Spleen (tissue), 11 donors: ENCODE data around the gene MREG. TPM values are rescaled to one million over a fixed set of nuclear protein-coding genes. Genes with fewer than 3 reads are reported as not detected.

ENCODE experiments used
- DNase-seq: peaks from one replicate; pipeline ENCODE4 v3.0.0-alpha.2; 2020
- H3K27ac ChIP-seq, 8 donors: fragments of 200-600 bp; sonication (generic) in 7 of 8; 1 replicate in 4 of 8; 2 replicates in 4 of 8; pipeline versions ENCODE4 v1.5.0 to v1.8.0; 2016 to 2021; ENCODE audit warnings: inconsistent platforms in 4 of 8, mild to moderate bottlenecking in 4 of 8, moderate library complexity in 1 of 8
- H3K27me3 ChIP-seq, 7 donors: fragments of 200-600 bp; sonication (generic) in 6 of 7; replicated peaks in 1 of 7; 1 replicate in 4 of 7; 2 replicates in 3 of 7; pipeline versions ENCODE4 v1.5.0 to v1.8.0; 2016 to 2021; ENCODE audit warnings: inconsistent platforms in 3 of 7, mild to moderate bottlenecking in 1 of 7
- H3K36me3 ChIP-seq, 6 donors: fragments of 200-600 bp; sonication (generic) in 5 of 6; 1 replicate in 4 of 6; 2 replicates in 2 of 6; pipeline versions ENCODE4 v1.5.0 to v1.8.0; 2016 to 2021; ENCODE audit warnings: inconsistent platforms in 2 of 6
- H3K4me1 ChIP-seq, 6 donors: fragments of 200-600 bp; sonication (generic) in 5 of 6; 1 replicate in 3 of 6; 2 replicates in 3 of 6; pipeline versions ENCODE4 v1.5.0 to v1.8.0; 2016 to 2021; ENCODE audit warnings: inconsistent platforms in 3 of 6
- H3K4me3 ChIP-seq, 8 donors: fragments of 200-600 bp; sonication (generic) in 7 of 8; 1 replicate in 4 of 8; 2 replicates in 4 of 8; pipeline versions ENCODE4 v1.5.0 to v1.8.0; 2016 to 2021; ENCODE audit warnings: inconsistent platforms in 4 of 8, mild to moderate bottlenecking in 4 of 8, moderate library complexity in 2 of 8
- H3K9me3 ChIP-seq, 8 donors: fragments of 200-600 bp; sonication (generic) in 7 of 8; 1 replicate in 4 of 8; 2 replicates in 4 of 8; pipeline versions ENCODE4 v1.5.0 to v1.8.0; 2016 to 2021; ENCODE audit warnings: inconsistent platforms in 4 of 8
- POLR2A ChIP-seq, 3 donors: fragments of 450-650 bp; IDR thresholded peaks; one replicate each; pipeline ENCODE4 v1.5.1; 2017; ENCODE audit warnings: antibody characterized with exemption in 3 of 3, mild to moderate bottlenecking in 1 of 3
- POLR2AphosphoS5 ChIP-seq, 3 donors: sonication (generic); formaldehyde crosslinking; IDR thresholded peaks; one replicate each; pipeline ENCODE4 v1.5.1; 2017; ENCODE audit warnings: antibody characterized with exemption in 3 of 3
- WGBS, 5 donors: extraction: QIAGEN DNeasy Blood & Tissue Kit in 3 of 5; methylation state at CpG; one replicate each; pipeline versions ENCODE4 v1.1.5 to v1.1.7; 2013 to 2018; 5-methylcytosine and 5-hydroxymethylcytosine counted together
- intact Hi-C: fragments of 100-400 bp; cut with DNase I; formaldehyde crosslinking; loops from one replicate; pipeline ENCODE4 v1.15.0; 2023; ENCODE audit warnings: low total_unique reads
- polyA plus RNA-seq, 3 donors: library from polyadenylated mRNA; stranded (reverse); fragments of 200-250 nt; gene quantifications; one replicate each; pipeline ENCODE4 v1.2.1, GENCODE V29; 2013
- total RNA-seq, 7 donors: library from RNA; depleted of rRNA in 3 of 7; stranded (reverse); fragments of >200 nt in 3 of 7; fragmentation: NEBNext Ultra II Directional in 4 of 7; extraction: Animal tissue kit (Norgen Biotek cat#: 25700) in 4 of 7; gene quantifications; one replicate each; pipeline versions ENCODE4 v1.1.0 to v1.2.1, GENCODE V29; 2016 to 2021
- TF ChIP-seq, protein P1 (sequence below), 11 experiments: fragments of 200-600 bp in 7 of 11; fragments of 450-650 bp in 4 of 11; sonication (generic) in 4 of 11; IDR thresholded peaks in 8 of 11; conservative IDR thresholded peaks in 3 of 11; 1 replicate in 7 of 11; 2 replicates in 4 of 11; pipeline versions ENCODE4 v1.4.0 to v1.8.0; 2016 to 2021; ENCODE audit warnings: antibody characterized with exemption in 11 of 11, inconsistent platforms in 4 of 11, mild to moderate bottlenecking in 1 of 11
- donor health status: healthy with polysubstance abuse.
- donor health status: DM: no; HTN: no; CAD: no; lungs with moderate emphysema.
- donor health status: DM: no; HTN: no; CAD: no.
- donor health status: Bipolar disorder and iron deficiency.
- donor health status: healthy.
- donor health status: DM: no; HTN: no; CAD: no.
- donor health status: DM: yes; HTN: yes; CAD: no.

The MREG gene
- total and polyA plus RNA-seq, 10 donors: 4.5 to 8.3 (median 6.6) TPM

DNA sequence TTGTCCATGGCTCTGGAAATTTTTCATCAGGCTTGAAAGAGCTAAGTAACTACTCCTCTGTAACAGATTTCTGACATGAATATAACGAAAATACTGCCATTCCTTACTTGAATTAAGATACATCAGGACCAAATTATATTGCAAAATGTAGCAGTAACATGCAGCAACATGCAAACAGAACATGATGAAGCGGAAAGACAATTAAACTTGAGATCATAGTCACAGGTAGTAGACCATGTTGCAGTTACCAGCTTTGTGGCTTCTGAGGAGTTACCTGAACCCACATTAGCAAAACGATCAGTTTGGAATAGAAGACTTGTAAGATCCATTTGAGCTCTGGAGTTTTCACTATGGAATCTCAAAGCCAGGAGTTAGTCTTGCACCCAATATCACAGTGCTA lies 76.2 kb downstream of the MREG start:
- TF ChIP-seq POLR2A (IDR thresholded peaks at IDR 0.05): no peak
- no peak for TF ChIP-seq POLR2AphosphoS5 (IDR thresholded peaks at IDR 0.05)
- TF ChIP-seq, protein P1, sequence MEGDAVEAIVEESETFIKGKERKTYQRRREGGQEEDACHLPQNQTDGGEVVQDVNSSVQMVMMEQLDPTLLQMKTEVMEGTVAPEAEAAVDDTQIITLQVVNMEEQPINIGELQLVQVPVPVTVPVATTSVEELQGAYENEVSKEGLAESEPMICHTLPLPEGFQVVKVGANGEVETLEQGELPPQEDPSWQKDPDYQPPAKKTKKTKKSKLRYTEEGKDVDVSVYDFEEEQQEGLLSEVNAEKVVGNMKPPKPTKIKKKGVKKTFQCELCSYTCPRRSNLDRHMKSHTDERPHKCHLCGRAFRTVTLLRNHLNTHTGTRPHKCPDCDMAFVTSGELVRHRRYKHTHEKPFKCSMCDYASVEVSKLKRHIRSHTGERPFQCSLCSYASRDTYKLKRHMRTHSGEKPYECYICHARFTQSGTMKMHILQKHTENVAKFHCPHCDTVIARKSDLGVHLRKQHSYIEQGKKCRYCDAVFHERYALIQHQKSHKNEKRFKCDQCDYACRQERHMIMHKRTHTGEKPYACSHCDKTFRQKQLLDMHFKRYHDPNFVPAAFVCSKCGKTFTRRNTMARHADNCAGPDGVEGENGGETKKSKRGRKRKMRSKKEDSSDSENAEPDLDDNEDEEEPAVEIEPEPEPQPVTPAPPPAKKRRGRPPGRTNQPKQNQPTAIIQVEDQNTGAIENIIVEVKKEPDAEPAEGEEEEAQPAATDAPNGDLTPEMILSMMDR (IDR thresholded peaks at IDR 0.05 in 8 of 11, conservative IDR thresholded peaks at IDR 0.05 in 3 of 11): no peak
- no peak overlapping the region for H3K27ac ChIP-seq
- peaks cover 0 to 18% (median 2%) of the 10 kb centered on the region in 6 donors for H3K36me3 ChIP-seq
- H3K27me3 ChIP-seq: no peaks in the 10 kb centered on the region
- no peaks in the 10 kb centered on the region for H3K4me1 ChIP-seq
- H3K4me3 ChIP-seq: no peak overlapping the region
- WGBS, 5 donors: 82 to 94% (median 87%) methylated on average over 3 of the region's 3 CpGs
- DNase-seq: no peak
- intact Hi-C loops: no loop called here
- H3K9me3 ChIP-seq: no peaks in the 10 kb centered on the region

DNA sequence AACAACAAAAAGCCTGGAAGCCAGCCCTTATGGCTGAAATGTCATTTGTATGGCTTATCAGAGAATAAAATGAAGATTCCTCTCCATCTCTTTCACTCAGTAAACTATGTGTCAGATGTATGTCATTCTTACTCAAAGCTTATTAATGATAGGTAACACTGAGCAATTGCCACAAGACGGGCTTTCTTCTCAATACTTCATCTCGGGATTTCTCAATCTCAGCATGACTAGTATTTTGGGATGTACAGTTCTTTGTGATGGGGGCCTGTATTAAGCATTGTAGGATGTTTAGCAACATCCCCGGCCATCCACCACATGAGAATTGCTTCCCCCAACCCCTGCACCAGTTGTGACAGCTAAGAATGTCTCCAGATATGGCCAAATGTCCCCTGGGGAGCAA lies 80.2 kb downstream of the MREG start:
- no peaks in the 10 kb centered on the region for H3K36me3 ChIP-seq
- no peak overlapping the region for H3K4me3 ChIP-seq
- DNase-seq: no peak
- TF ChIP-seq, protein P1 (IDR thresholded peaks at IDR 0.05 in 8 of 11, conservative IDR thresholded peaks at IDR 0.05 in 3 of 11): no peak
- TF ChIP-seq POLR2A (IDR thresholded peaks at IDR 0.05) (no peak), POLR2AphosphoS5 (IDR thresholded peaks at IDR 0.05) (no peak)
- intact Hi-C loops: no loop called here
- 50 to 82% (median 65%) methylated on average over 3 of the region's 3 CpGs for WGBS, 5 donors
- no peak overlapping the region for H3K27ac ChIP-seq
- H3K4me1 ChIP-seq: no peaks in the 10 kb centered on the region
- H3K9me3 ChIP-seq: no peaks in the 10 kb centered on the region
- H3K27me3 ChIP-seq: peaks cover 0 to 8% (median 0%) of the 10 kb centered on the region in 7 donors

DNA sequence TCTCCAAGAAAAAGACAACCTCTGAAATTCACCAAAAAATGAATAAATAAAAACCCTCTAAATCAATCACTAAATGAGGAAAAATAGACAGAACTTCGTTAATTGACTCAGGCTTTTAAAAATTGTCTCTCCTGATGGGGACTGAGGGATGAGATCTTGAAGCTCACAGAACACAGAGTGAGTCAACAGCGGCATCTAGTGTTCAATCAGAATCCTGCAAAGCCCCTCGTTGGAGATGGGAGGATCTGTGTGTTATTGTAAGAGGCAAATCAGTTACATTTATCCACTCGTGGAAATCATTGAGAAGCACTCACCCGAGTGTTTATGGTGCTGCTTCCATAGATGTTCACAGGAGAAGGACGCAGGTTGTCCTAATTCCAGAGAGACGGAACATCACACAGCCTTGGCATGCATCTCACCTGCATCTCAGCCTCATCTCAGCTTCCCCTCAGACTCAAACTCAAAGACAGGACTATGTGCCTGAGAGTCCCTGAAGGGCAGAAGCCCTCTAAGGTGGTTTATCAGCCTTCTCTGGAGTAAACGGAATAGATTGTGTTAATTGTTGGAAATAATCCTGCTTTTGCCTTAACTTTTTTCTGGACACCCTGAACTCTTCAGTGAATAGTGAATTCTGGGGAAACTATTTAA lies 82.0 kb downstream of the MREG start:
- Histone ChIP-seq H3K27ac (no peak overlapping the region), H3K4me3 (no peak overlapping the region), H3K27me3 (peaks cover 0 to 8% (median 0%) of the 10 kb centered on the region in 7 donors), H3K4me1 (no peaks in the 10 kb centered on the region), H3K9me3 (no peaks in the 10 kb centered on the region), H3K36me3 (no peaks in the 10 kb centered on the region)
- 10 to 17% (median 14%) methylated on average over 8 of the region's 8 CpGs for WGBS, 5 donors
- DNase-seq: no peak
- intact Hi-C loops: no loop called here
- TF ChIP-seq, protein P1 (IDR thresholded peaks at IDR 0.05 in 8 of 11, conservative IDR thresholded peaks at IDR 0.05 in 3 of 11): peak; percentile 61 to 91 (median 83)
- no peak for TF ChIP-seq POLR2AphosphoS5 (IDR thresholded peaks at IDR 0.05)

DNA sequence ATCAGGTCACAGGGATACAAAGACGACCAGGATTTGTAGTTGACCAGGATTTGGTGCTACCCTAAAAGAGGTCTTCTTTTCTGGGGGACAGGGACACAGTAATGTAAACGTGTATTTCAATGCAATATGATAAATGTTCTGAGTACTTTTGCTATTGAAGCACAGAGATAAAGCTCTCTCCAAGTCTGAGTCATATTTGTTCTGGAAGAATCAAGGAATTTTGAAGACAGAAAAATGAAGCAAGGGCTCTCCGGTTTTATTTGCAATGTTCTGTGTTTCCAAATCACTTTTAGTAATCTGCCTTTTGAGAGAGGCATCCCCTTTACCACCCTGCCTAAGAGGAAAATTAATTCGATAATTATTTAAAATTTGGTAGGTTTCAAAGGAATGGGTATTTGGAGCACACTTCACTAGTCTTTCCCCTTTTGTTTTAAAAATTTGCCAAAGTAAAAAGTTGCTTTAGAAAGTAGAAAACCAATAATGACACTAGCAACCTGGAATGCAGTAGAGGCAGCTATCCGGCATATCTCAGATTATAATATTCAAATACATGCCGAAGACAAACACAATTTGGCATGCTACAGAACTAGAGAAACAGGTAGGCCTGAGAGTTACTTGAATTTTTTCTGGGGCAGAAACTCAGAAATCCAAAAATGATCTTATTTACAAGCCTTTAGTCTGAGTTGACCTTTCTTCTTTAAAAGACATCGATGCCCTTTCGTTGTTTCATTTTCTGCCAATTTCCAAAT lies 82.7 kb downstream of the MREG start:
- no peak for DNase-seq
- 77 to 86% (median 84%) methylated on average over 8 of the region's 8 CpGs for WGBS, 5 donors
- Histone ChIP-seq H3K4me1 (no peaks in the 10 kb centered on the region), H3K36me3 (no peaks in the 10 kb centered on the region), H3K4me3 (no peak overlapping the region), H3K9me3 (no peaks in the 10 kb centered on the region), H3K27ac (no peak overlapping the region), H3K27me3 (peaks cover 0 to 8% (median 0%) of the 10 kb centered on the region in 7 donors)
- intact Hi-C loops: no loop called here
- TF ChIP-seq POLR2AphosphoS5 (IDR thresholded peaks at IDR 0.05): no peak
- TF ChIP-seq, protein P1 (IDR thresholded peaks at IDR 0.05 in 8 of 11, conservative IDR thresholded peaks at IDR 0.05 in 3 of 11): no peak
- TF ChIP-seq POLR2A (IDR thresholded peaks at IDR 0.05): no peak
